Measurements from ENCODE around the gene TMEM82. TPM values are rescaled to one million over a fixed set of nuclear protein-coding genes. Genes with fewer than 3 reads are reported as not detected.
A peak's percentile ranks its signal among the peaks of the same experiment; 100 is the strongest.

TMEM82 gene
- total and polyA plus RNA-seq, 12 donors = not detected

DNA sequence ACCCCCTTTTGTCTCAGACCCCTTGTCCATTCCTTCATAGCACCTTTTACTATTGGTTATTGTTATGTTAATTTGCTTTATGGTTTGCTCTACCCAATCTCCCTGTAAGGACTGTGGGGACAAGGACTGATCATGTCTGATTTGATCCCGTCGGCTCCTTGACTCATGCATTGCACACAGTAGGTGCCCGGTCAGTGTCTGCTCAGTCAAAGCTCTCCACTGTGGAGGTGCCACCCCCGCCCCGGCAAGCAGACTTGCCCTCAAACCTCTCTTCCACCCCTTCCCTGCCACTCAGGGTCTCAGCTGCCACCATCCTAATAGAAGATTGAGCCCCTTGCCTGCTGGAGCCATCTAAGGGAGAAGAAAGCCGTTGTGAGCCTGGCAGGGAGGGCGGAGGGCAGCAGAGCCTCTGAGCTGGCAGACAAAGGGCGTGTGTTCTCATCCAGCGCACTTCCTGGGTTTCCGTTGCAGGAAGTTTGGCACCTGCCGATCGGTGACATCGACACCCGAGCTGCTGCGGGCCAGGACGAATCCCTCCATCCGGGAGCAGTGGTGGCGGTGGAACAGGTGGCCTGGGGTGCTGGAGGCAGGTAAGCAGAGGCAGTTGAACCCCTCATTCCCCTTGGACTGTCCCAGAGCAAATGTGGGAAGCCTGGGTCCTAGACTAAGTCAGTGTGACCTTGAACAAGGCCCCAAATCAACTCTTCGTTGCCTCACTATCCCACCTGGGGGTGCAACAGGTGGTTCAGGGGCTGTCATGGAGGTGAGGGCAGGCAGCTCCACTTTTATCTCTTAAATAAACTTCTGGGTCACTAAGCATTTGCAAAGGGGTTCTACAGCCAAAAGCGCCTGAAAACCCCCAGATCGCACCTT lies 14.1 kb downstream of the TMEM82 start:
- intact Hi-C loops (cut with DNase I) = no loop called here
- H3K27me3 ChIP-seq = peaks cover 0 to 53% (median 16%) of the 10 kb centered on the region in 7 donors
- peaks cover 14 to 49% (median 37%) of the 10 kb centered on the region in 9 donors for H3K4me1 ChIP-seq
- no peak overlapping the region for H3K27ac ChIP-seq
- 64 to 74% methylated on average over 21 of the region's 21 CpGs for WGBS, 2 donors
- no peak overlapping the region for H3K4me3 ChIP-seq
- ATAC-seq (no peak), DNase-seq (no peak)
- H3K9me3 ChIP-seq = no peaks in the 10 kb centered on the region
- no peaks in the 10 kb centered on the region for H3K36me3 ChIP-seq
- no peak for TF ChIP-seq CTCF (IDR thresholded peaks at IDR 0.05)

DNA sequence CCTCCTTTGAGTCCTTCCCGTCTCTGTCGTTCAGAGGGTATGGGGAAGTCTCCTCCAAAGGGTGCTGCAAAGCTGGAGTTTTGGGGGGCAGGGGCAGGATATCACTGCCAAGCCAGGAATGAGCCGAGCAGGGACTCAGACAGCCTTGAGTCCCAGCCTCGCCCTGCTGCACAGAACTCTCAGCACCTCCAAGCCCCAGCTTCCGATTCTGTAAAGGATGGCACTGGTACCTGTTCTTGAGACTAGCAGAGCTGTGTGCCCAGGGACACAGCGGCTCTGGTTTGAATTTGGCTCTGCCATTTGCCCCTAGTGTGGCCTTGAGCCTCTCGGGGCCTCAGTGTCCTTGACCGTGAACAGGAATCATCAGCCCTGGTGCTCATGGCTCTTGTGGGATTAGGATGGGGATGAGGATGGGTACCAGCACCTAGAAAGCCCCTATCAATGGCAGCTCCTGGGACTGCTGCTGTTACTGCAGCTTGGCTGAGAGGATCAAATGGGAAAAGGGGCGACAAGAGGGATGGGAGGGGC lies 14.8 kb downstream of the TMEM82 start:
- Histone ChIP-seq H3K9me3 (no peaks in the 10 kb centered on the region), H3K4me1 (peaks cover 14 to 56% (median 44%) of the 10 kb centered on the region in 9 donors), H3K36me3 (no peaks in the 10 kb centered on the region), H3K4me3 (no peak overlapping the region), H3K27ac (peak overlapping the region in 3 of 10 donors; percentile 66 to 87 (median 84)), H3K27me3 (peaks cover 0 to 59% (median 16%) of the 10 kb centered on the region in 7 donors)
- no peak for ATAC-seq
- intact Hi-C loops (cut with DNase I) = no loop called here
- DNase-seq = no peak
- TF ChIP-seq CTCF (IDR thresholded peaks at IDR 0.05) = no peak
- 78 to 81% methylated on average over 9 of the region's 9 CpGs for WGBS, 2 donors

- DNase-seq (peak in 1 of 2 donors; percentile 21), ATAC-seq (peak in 3 of 8 donors; percentile 11 to 25 (median 14))
- H3K4me3 ChIP-seq = peak overlapping the region in 9 of 10 donors; percentile 66 to 85 (median 72)
- peaks cover 0 to 59% (median 16%) of the 10 kb centered on the region in 7 donors for H3K27me3 ChIP-seq
- WGBS, 2 donors = 18 to 25% methylated on average over 24 of the region's 24 CpGs
- peaks cover 14 to 61% (median 47%) of the 10 kb centered on the region in 9 donors for H3K4me1 ChIP-seq
- no peak for TF ChIP-seq CTCF (IDR thresholded peaks at IDR 0.05)
- no peaks in the 10 kb centered on the region for H3K36me3 ChIP-seq
- intact Hi-C loops (cut with DNase I) = no loop called here
- H3K27ac ChIP-seq = peak overlapping the region in 6 of 10 donors; percentile 66 to 87 (median 83)
- H3K9me3 ChIP-seq = no peaks in the 10 kb centered on the region
These were observed 15.5 kb downstream of the TMEM82 start for GRCh38 chr1:15757575-15758342.

- DNase-seq (no peak), ATAC-seq (peak in 4 of 8 donors; percentile 2 to 56 (median 29))
- H3K27me3 ChIP-seq = peaks cover 0 to 59% (median 16%) of the 10 kb centered on the region in 7 donors
- WGBS, 2 donors = 3% methylated on average over 33 to 54 of the region's 58 CpGs
- no peak for TF ChIP-seq CTCF (IDR thresholded peaks at IDR 0.05)
- peaks cover 14 to 61% (median 47%) of the 10 kb centered on the region in 9 donors for H3K4me1 ChIP-seq
- no peaks in the 10 kb centered on the region for H3K36me3 ChIP-seq
- intact Hi-C loops (cut with DNase I) = no loop called here
- H3K9me3 ChIP-seq = no peaks in the 10 kb centered on the region
- H3K4me3 ChIP-seq = peak within 1 kb of the TSS; percentile 66 to 85 (median 72)
- H3K27ac ChIP-seq = peak within 1 kb of the TSS in 9 of 10 donors; percentile 66 to 87 (median 83)
These were observed 16.1 kb downstream of the TMEM82 start, which contains the start of gene FBLIM1 for GRCh38 chr1:15758343-15758931. TSS of gene FBLIM1 (plus strand) at chr1:15758795. CDS start at chr1:15764984, 6,189 bp downstream.

All from heart right ventricle (tissue), 16 donors.